ENCODE measurements around the gene WDFY2. TPM values are rescaled to one million over a fixed set of nuclear protein-coding genes. Genes with fewer than 3 reads are reported as not detected.
A peak's percentile ranks its signal among the peaks of the same experiment; 100 is the strongest.

The WDFY2 gene
- total RNA-seq, 1 experiment from 2014 or later: 45.5 TPM

DNA sequence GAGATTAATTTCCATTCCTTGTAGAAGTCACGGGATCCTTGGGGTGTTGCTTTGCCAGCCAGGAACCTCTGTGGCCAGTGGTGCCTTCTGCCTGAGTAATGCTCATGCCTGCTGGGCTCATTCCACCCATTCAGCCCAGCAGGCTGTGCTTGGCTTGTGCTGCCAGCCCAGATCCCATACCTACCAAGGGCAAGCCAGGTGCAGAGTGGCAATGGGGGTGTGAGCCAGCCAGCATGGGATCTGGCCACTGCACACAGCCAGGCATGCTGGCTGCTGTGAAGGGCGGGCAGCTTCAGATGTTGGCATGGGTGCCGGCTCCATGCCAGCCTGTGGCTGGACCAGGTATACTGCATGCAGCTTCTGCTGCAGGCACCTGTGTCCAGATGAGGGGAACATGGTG lies 42.5 kb downstream of the WDFY2 start:
- Histone ChIP-seq H3K27me3 (replicated peaks; ENCODE audit: insufficient read depth, low read depth, low read length, poor library complexity) (no peaks in the 10 kb centered on the region), H3K27ac (ENCODE audit: low read depth, low read length, poor library complexity, severe bottlenecking) (peak overlapping the region; percentile 18), H3K9me3 (ENCODE audit: low read depth, low read length, poor library complexity, severe bottlenecking) (no peaks in the 10 kb centered on the region), H3K36me3 (ENCODE audit: insufficient read depth, low read length, poor library complexity, severe bottlenecking) (no peaks in the 10 kb centered on the region), H3K4me3 (ENCODE audit: low read depth, low read length, poor library complexity, severe bottlenecking) (no peak overlapping the region), H3K4me1 (ENCODE audit: insufficient read depth, low read length, poor library complexity, severe bottlenecking) (peaks cover 65% of the 10 kb centered on the region)
- no TSS peak for BruUV-seq (replicated peaks)
- CTCF ChIA-PET: no interaction called here
- POLR2A ChIA-PET (ENCODE audit: low non-redundant PET): no interaction called here
- TF ChIP-seq EZH2 (IDR thresholded peaks at IDR 0.05; ENCODE audit: borderline replicate concordance, low read depth, low read length, poor library complexity, severe bottlenecking): no peak
- TF ChIP-seq, protein P1, sequence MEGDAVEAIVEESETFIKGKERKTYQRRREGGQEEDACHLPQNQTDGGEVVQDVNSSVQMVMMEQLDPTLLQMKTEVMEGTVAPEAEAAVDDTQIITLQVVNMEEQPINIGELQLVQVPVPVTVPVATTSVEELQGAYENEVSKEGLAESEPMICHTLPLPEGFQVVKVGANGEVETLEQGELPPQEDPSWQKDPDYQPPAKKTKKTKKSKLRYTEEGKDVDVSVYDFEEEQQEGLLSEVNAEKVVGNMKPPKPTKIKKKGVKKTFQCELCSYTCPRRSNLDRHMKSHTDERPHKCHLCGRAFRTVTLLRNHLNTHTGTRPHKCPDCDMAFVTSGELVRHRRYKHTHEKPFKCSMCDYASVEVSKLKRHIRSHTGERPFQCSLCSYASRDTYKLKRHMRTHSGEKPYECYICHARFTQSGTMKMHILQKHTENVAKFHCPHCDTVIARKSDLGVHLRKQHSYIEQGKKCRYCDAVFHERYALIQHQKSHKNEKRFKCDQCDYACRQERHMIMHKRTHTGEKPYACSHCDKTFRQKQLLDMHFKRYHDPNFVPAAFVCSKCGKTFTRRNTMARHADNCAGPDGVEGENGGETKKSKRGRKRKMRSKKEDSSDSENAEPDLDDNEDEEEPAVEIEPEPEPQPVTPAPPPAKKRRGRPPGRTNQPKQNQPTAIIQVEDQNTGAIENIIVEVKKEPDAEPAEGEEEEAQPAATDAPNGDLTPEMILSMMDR (conservative IDR thresholded peaks at IDR 0.05; ENCODE audit: low read depth, low read length): no peak
- no peak for DNase-seq (ENCODE audit: low spot score)
- intact Hi-C loops (cut with micrococcal nuclease; ENCODE audit: unreplicated experiment): no loop called here

DNA sequence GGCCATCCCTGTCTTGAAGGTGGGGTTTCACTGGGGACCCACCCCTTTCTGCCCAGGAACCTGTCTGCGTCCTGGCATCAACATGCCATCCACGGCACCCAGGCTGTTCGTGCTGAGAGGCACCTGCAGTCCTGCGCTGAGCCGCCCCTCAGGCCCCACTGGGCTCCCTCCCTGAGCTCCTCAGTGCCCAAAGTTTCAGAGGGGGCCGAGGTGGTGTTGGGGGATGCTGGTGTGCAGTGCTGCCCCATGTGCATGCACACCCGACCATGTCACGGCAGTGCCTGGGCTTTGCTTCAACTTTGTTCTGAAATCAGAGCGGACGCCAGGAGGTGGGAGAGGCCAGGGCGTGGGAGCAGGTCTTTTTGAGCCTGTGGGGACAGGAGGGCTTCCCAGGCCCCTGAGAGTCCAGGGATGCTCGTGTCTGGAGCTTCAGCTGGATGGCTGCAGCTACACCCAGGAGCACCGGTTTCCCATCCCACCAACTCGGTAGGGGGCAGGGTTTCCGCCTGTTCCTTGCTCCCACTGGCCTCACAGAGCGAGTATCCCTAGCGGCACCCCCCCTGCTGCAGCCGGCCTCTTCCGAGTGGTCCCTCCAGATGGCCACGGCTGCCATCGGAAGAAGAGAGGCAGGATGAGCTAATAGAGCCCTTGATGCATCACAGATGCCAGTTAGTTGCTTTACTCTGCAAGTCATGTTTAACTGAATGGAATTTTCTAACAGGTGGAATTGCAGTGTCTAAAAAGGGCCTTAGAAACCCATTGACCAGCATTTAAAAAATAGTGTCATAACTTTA lies 44.0 kb downstream of the WDFY2 start:
- TF ChIP-seq, protein P1 (conservative IDR thresholded peaks at IDR 0.05; ENCODE audit: low read depth, low read length): no peak
- TF ChIP-seq EZH2 (IDR thresholded peaks at IDR 0.05; ENCODE audit: borderline replicate concordance, low read depth, low read length, poor library complexity, severe bottlenecking): no peak
- H3K36me3 ChIP-seq (ENCODE audit: insufficient read depth, low read length, poor library complexity, severe bottlenecking): no peaks in the 10 kb centered on the region
- no peaks in the 10 kb centered on the region for H3K9me3 ChIP-seq (ENCODE audit: low read depth, low read length, poor library complexity, severe bottlenecking)
- CTCF ChIA-PET: no interaction called here
- BruUV-seq (replicated peaks): no TSS peak
- H3K27me3 ChIP-seq (replicated peaks; ENCODE audit: insufficient read depth, low read depth, low read length, poor library complexity): no peaks in the 10 kb centered on the region
- intact Hi-C loops (cut with micrococcal nuclease; ENCODE audit: unreplicated experiment): no loop called here
- H3K27ac ChIP-seq (ENCODE audit: low read depth, low read length, poor library complexity, severe bottlenecking): no peak overlapping the region
- POLR2A ChIA-PET (ENCODE audit: low non-redundant PET): no interaction called here
- no peak overlapping the region for H3K4me3 ChIP-seq (ENCODE audit: low read depth, low read length, poor library complexity, severe bottlenecking)
- peaks cover 67% of the 10 kb centered on the region for H3K4me1 ChIP-seq (ENCODE audit: insufficient read depth, low read length, poor library complexity, severe bottlenecking)
- no peak for DNase-seq (ENCODE audit: low spot score)

DNA sequence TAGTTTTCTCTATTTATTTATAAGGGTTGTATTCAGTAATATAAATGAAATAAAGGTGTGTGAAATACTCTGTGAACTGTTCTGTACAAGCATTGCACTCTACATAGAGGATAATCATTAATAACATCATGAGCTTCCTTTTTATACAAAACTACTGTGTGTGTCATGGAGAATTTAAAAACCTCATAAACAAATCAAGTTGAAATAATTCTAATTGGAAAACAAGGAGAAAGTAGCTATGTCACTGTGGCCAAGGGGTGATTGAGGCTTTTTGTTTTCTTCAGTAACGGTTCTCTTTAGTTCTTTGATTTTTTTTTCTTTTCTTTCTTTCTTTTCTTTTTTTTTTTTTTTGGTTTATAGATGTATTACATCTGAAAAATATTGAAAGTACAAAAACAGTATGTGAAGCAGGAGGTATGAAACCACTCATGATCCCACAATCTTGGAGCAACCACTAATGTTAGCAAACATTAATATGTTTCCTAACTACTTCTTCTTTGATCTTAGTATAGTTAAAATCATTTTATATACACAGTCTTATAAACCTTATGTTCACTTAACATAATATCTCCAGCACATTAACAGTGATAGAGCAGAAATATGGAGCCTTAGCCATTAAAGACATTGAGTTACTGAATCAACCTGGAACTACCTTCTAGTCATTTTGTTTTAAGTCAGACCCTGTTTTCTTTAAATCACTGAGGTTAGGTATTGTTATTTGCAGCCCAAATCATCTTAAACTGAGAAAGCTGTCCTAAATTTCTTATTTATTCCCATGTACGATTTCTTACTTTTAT lies 45.4 kb downstream of the WDFY2 start:
- POLR2A ChIA-PET (ENCODE audit: low non-redundant PET): no interaction called here

More for the DNA sequence above, 45.4 kb downstream of the WDFY2 start:
- CTCF ChIA-PET: no interaction called here
- DNase-seq (ENCODE audit: low spot score): no peak
- Histone ChIP-seq H3K36me3 (ENCODE audit: insufficient read depth, low read length, poor library complexity, severe bottlenecking) (no peaks in the 10 kb centered on the region), H3K9me3 (ENCODE audit: low read depth, low read length, poor library complexity, severe bottlenecking) (no peaks in the 10 kb centered on the region), H3K27ac (ENCODE audit: low read depth, low read length, poor library complexity, severe bottlenecking) (peak overlapping the region; percentile 9), H3K4me3 (ENCODE audit: low read depth, low read length, poor library complexity, severe bottlenecking) (no peak overlapping the region), H3K4me1 (ENCODE audit: insufficient read depth, low read length, poor library complexity, severe bottlenecking) (peaks cover 67% of the 10 kb centered on the region), H3K27me3 (replicated peaks; ENCODE audit: insufficient read depth, low read depth, low read length, poor library complexity) (no peaks in the 10 kb centered on the region)
- BruUV-seq (replicated peaks): no TSS peak
- intact Hi-C loops (cut with micrococcal nuclease; ENCODE audit: unreplicated experiment): no loop called here
- TF ChIP-seq, protein P1 (conservative IDR thresholded peaks at IDR 0.05; ENCODE audit: low read depth, low read length): no peak
- no peak for TF ChIP-seq EZH2 (IDR thresholded peaks at IDR 0.05; ENCODE audit: borderline replicate concordance, low read depth, low read length, poor library complexity, severe bottlenecking)
